Mesendoderm (in vitro differentiated cells): Measurements from ENCODE around the gene LPCAT3.

Experiments
- DNase-seq: peaks from one replicate; pipeline ENCODE4 v3.0.0; 2013
- H2AK5ac ChIP-seq: 2 replicates; pipeline ENCODE4 v1.6.1; 2013; ENCODE audit warnings: low read length, inconsistent platforms
- H2BK120ac ChIP-seq: 2 replicates; pipeline ENCODE4 v1.6.1; 2013; ENCODE audit warnings: low read depth, mild to moderate bottlenecking, low read length, moderate library complexity, mixed read lengths
- H2BK15ac ChIP-seq: replicated peaks from 2 replicates; pipeline ENCODE4 v1.6.1; 2013; ENCODE audit warnings: low read depth, mild to moderate bottlenecking, moderate library complexity
- H2BK5ac ChIP-seq: 2 replicates; pipeline ENCODE4 v1.6.1; 2013; ENCODE audit warnings: low read length, inconsistent platforms
- H3K18ac ChIP-seq: 2 replicates; pipeline ENCODE4 v1.6.1; 2013; ENCODE audit warnings: mild to moderate bottlenecking, low read length, mixed read lengths
- H3K23ac ChIP-seq: one replicate; pipeline ENCODE4 v1.6.1; 2013; ENCODE audit warnings: low read length
- H3K27ac ChIP-seq: 2 replicates; pipeline ENCODE4 v1.5.1; 2013; ENCODE audit warnings: low read depth, mild to moderate bottlenecking, inconsistent platforms, low read length, moderate library complexity
- H3K27me3 ChIP-seq: 2 replicates; pipeline ENCODE4 v1.6.1; 2013; ENCODE audit warnings: low read length, control low read depth, mild to moderate bottlenecking, inconsistent platforms; ENCODE audit not compliant: insufficient read depth, poor library complexity
- H3K36me3 ChIP-seq: 2 replicates; pipeline ENCODE4 v1.6.1; 2013; ENCODE audit warnings: low read length, inconsistent platforms; ENCODE audit not compliant: control insufficient read depth, insufficient read depth
- H3K4ac ChIP-seq: one replicate; pipeline ENCODE4 v1.6.1; 2013; ENCODE audit warnings: low read depth, mild to moderate bottlenecking, low read length, moderate library complexity
- H3K4me1 ChIP-seq: 2 replicates; pipeline ENCODE4 v1.6.1; 2013; ENCODE audit warnings: low read depth, low read length, inconsistent platforms; ENCODE audit not compliant: control insufficient read depth
- H3K4me2 ChIP-seq: 2 replicates; pipeline ENCODE4 v1.6.1; 2013; ENCODE audit warnings: low read length
- H3K4me3 ChIP-seq: 2 replicates; pipeline ENCODE4 v1.5.1; 2013; ENCODE audit warnings: mild to moderate bottlenecking, low read length
- H3K56ac ChIP-seq: one replicate; pipeline ENCODE4 v1.6.1; 2013; ENCODE audit warnings: low read length
- H3K79me1 ChIP-seq: 2 replicates; pipeline ENCODE4 v1.6.1; 2013; ENCODE audit warnings: low read length, inconsistent platforms
- H3K79me2 ChIP-seq: 2 replicates; pipeline ENCODE4 v1.6.1; 2013; ENCODE audit warnings: mild to moderate bottlenecking, low read length; ENCODE audit not compliant: control insufficient read depth, insufficient read depth
- H3K9ac ChIP-seq: 2 replicates; pipeline ENCODE4 v1.6.1; 2013; ENCODE audit warnings: low read length, inconsistent platforms
- H4K5ac ChIP-seq: one replicate; pipeline ENCODE4 v1.6.1; 2013; ENCODE audit warnings: low read length
- H4K8ac ChIP-seq: one replicate; pipeline ENCODE4 v1.6.1; 2013; ENCODE audit warnings: low read depth, mild to moderate bottlenecking, control low read depth, low read length, moderate library complexity
- WGBS: extraction: QIAGEN DNeasy Blood & Tissue Kit; methylation state at CpG from one replicate; pipeline ENCODE4 v1.1.7; 2013; ENCODE audit warnings: low lambda C conversion rate, missing lambda C conversion rate; ENCODE audit not compliant: insufficient coverage; ENCODE audit errors: extremely low coverage; 5-methylcytosine and 5-hydroxymethylcytosine counted together

Gene LPCAT3

GRCh38 chr12:6963016-6963731 is 55.1 kb downstream of the LPCAT3 start:
- Histone ChIP-seq H2BK120ac (no peak overlapping the region), H3K4ac (peak overlapping the region; percentile 76), H3K27me3 (no peaks in the 10 kb centered on the region), H3K79me2 (peaks cover 19% of the 10 kb centered on the region), H3K4me3 (peak overlapping the region; percentile 84), H3K56ac (peak overlapping the region; percentile 97), H3K27ac (peak overlapping the region; percentile 93), H3K4me1 (peaks cover 10% of the 10 kb centered on the region), H2BK5ac (peak overlapping the region; percentile 83), H3K23ac (peak overlapping the region; percentile 99), H3K36me3 (peaks cover 11% of the 10 kb centered on the region), H3K4me2 (peak overlapping the region; percentile 56), H3K18ac (peak overlapping the region; percentile 52), H4K5ac (no peak overlapping the region), H3K9ac (peak overlapping the region; percentile 97), H2AK5ac (no peak overlapping the region), H2BK15ac (no peak overlapping the region), H4K8ac (no peak overlapping the region), H3K79me1 (peaks cover 8% of the 10 kb centered on the region)
- WGBS, result no CpG with 5 or more reads among the region's 32 CpGs
- peak; percentile 86 for DNase-seq

DNA sequence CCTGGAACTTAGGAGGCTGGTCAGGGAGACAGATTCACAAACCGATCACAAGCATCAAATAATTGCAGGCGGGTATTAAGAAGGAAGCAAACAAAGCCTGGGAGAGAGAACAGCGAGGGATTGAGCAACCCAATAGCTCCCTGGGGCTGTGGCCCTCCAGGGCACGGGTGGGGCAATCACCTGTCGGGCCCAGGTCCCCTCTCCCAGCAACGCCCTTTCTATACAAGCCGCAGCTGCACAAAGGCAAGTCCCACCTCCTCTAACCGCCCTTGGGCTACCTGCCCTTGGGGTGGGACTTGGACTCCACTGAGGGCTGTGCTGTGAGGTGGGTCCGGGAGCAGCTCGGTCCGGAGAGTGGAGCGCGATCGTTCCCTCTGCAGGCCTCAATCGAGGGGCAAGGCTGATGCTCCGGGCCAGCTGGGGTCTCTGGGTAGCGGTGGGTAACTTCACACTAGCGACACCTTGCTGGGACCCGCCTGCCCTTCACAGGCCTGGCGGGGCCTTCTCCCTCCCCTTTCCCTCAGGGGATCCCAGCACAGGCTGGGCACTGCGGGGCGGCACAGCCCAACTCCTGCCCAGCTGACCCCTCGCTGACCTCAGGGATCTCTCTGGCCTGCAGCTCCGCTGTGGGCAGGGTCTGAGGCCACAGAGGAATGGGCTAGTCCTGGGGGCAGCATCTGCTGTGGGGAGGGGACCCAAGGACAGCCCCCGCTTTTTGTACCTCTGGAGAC is 55.8 kb downstream of the LPCAT3 start:
- H3K4ac ChIP-seq, result peak overlapping the region; percentile 76
- peak overlapping the region; percentile 63 for H3K4me2 ChIP-seq
- no peaks in the 10 kb centered on the region for H3K27me3 ChIP-seq
- H3K56ac ChIP-seq, result peak overlapping the region; percentile 97
- peak overlapping the region; percentile 59 for H2BK5ac ChIP-seq
- H3K79me2 ChIP-seq, result peaks cover 16% of the 10 kb centered on the region
- H3K9ac ChIP-seq, result peak overlapping the region; percentile 97
- peak overlapping the region; percentile 1 for H2BK120ac ChIP-seq
- H4K8ac ChIP-seq, result peak overlapping the region; percentile 6
- peak overlapping the region; percentile 93 for H3K27ac ChIP-seq
- peak overlapping the region; percentile 52 for H3K18ac ChIP-seq
- H3K4me1 ChIP-seq, result peaks cover 10% of the 10 kb centered on the region
- H2AK5ac ChIP-seq, result peak overlapping the region; percentile 67
- no peak overlapping the region for H4K5ac ChIP-seq
- peak overlapping the region; percentile 90 for H3K23ac ChIP-seq
- WGBS, result no CpG with 5 or more reads among the region's 25 CpGs
- peaks cover 5% of the 10 kb centered on the region for H3K79me1 ChIP-seq
- peak; percentile 64 for DNase-seq
- H2BK15ac ChIP-seq, result no peak overlapping the region
- H3K4me3 ChIP-seq, result peak overlapping the region; percentile 3
- H3K36me3 ChIP-seq, result peaks cover 8% of the 10 kb centered on the region

DNA sequence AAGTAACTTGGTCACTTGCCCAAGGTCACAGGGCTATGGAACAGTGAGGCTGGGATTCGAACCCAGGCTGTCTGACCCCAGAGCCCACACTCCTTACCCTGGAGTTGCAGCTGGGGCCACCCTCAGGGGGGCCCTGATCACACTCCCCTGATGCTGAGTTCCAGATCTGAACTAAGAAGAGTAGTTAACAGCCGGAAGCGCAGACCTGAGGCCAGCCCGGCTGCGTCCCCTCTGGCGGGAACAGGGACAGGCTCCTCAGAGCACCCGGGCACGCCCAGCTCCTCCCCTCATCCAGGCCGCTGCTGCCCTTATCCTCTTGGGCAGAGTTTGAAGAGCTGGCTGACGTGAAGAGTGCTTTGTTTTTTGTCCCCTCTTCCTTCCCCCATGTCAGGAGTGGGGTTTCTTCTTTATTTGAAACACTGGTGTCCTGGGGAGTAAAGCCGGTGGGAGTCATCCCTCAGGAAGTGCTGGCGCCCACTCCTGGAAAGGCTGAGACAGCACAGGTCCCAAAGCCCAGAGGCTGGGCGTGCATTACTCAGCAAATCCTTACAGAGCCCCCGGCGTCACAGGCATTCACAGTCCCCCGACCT is 56.5 kb downstream of the LPCAT3 start:
- H4K8ac ChIP-seq, result no peak overlapping the region
- peak overlapping the region; percentile 97 for H3K56ac ChIP-seq
- peaks cover 10% of the 10 kb centered on the region for H3K4me1 ChIP-seq
- H2BK15ac ChIP-seq, result no peak overlapping the region
- peak overlapping the region; percentile 39 for H3K23ac ChIP-seq
- peaks cover 15% of the 10 kb centered on the region for H3K79me2 ChIP-seq
- H3K4me2 ChIP-seq, result peak overlapping the region; percentile 63
- DNase-seq, result peak; percentile 97
- H3K9ac ChIP-seq, result peak overlapping the region; percentile 97
- H3K36me3 ChIP-seq, result peaks cover 4% of the 10 kb centered on the region
- H2AK5ac ChIP-seq, result peak overlapping the region; percentile 60
- no peaks in the 10 kb centered on the region for H3K27me3 ChIP-seq
- peak overlapping the region; percentile 78 for H2BK5ac ChIP-seq
- H3K4ac ChIP-seq, result peak overlapping the region; percentile 77
- peaks cover 2% of the 10 kb centered on the region for H3K79me1 ChIP-seq
- peak overlapping the region; percentile 52 for H3K18ac ChIP-seq
- H3K4me3 ChIP-seq, result no peak overlapping the region
- H3K27ac ChIP-seq, result peak overlapping the region; percentile 93
- no peak overlapping the region for H2BK120ac ChIP-seq
- H4K5ac ChIP-seq, result peak overlapping the region; percentile 33
- WGBS, result no CpG with 5 or more reads among the region's 16 CpGs

DNA sequence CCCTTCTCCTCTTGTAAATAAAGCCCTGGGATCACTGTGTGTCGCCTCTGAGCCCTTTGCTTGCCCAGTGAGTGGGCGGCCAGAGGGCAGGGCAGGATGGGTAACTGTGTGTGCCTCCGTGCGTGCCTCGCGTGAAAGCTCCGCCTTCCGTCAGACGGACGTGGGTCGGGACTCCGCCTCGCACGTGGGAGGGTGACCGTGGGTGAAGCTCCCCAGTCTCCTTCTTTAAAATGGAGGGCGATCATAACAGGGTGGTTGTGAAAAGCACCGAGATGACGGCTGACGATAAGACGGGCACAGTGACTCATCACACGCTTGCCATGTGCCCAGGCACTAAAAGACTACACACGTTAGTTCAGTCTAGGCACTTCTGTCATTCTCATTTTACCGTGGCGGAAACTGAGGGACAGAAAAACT is 57.0 kb downstream of the LPCAT3 start:
- Histone ChIP-seq H2BK5ac (peak overlapping the region; percentile 77), H2BK120ac (no peak overlapping the region), H3K36me3 (peaks cover 2% of the 10 kb centered on the region), H3K27ac (peak overlapping the region; percentile 93), H3K4ac (peak overlapping the region; percentile 77), H3K23ac (no peak overlapping the region), H3K18ac (peak overlapping the region; percentile 51), H2BK15ac (no peak overlapping the region), H3K79me2 (peaks cover 15% of the 10 kb centered on the region), H3K27me3 (no peaks in the 10 kb centered on the region), H3K79me1 (peaks cover 2% of the 10 kb centered on the region), H3K9ac (peak overlapping the region; percentile 97), H2AK5ac (peak overlapping the region; percentile 60), H3K56ac (peak overlapping the region; percentile 97), H4K5ac (peak overlapping the region; percentile 33), H3K4me3 (no peak overlapping the region), H4K8ac (no peak overlapping the region), H3K4me2 (peak overlapping the region; percentile 63), H3K4me1 (peaks cover 10% of the 10 kb centered on the region)
- DNase-seq, result no peak
- WGBS, result no CpG with 5 or more reads among the region's 24 CpGs

- H3K36me3 ChIP-seq, result no peaks in the 10 kb centered on the region
- no peak overlapping the region for H4K5ac ChIP-seq
- no peak overlapping the region for H3K4me3 ChIP-seq
- H3K4me1 ChIP-seq, result peaks cover 10% of the 10 kb centered on the region
- DNase-seq, result peak; percentile 63
- peak overlapping the region; percentile 77 for H3K4ac ChIP-seq
- peak overlapping the region; percentile 97 for H3K9ac ChIP-seq
- WGBS, result no CpG with 5 or more reads among the region's 13 CpGs
- no peak overlapping the region for H3K18ac ChIP-seq
- no peak overlapping the region for H3K23ac ChIP-seq
- H3K27ac ChIP-seq, result no peak overlapping the region
- H3K4me2 ChIP-seq, result no peak overlapping the region
- peaks cover 15% of the 10 kb centered on the region for H3K79me2 ChIP-seq
- H2BK120ac ChIP-seq, result no peak overlapping the region
- H3K79me1 ChIP-seq, result peaks cover 2% of the 10 kb centered on the region
- no peak overlapping the region for H2AK5ac ChIP-seq
- H2BK5ac ChIP-seq, result no peak overlapping the region
- no peak overlapping the region for H2BK15ac ChIP-seq
- no peak overlapping the region for H4K8ac ChIP-seq
- H3K27me3 ChIP-seq, result no peaks in the 10 kb centered on the region
- peak overlapping the region; percentile 97 for H3K56ac ChIP-seq
Observed at GRCh38 chr12:6960593-6961277, 57.5 kb downstream of the LPCAT3 start.
